HG03175 (cell line): Measurements from ENCODE around the gene GPR137C.

Source experiments
- ATAC-seq: cut with Tn5 transposase; IDR thresholded peaks from one replicate; pipeline ENCODE4 v1.9.1; 2021; ENCODE audit warnings: mild to moderate bottlenecking, moderate library complexity; ENCODE audit not compliant: unreplicated experiment

The GPR137C gene

DNA sequence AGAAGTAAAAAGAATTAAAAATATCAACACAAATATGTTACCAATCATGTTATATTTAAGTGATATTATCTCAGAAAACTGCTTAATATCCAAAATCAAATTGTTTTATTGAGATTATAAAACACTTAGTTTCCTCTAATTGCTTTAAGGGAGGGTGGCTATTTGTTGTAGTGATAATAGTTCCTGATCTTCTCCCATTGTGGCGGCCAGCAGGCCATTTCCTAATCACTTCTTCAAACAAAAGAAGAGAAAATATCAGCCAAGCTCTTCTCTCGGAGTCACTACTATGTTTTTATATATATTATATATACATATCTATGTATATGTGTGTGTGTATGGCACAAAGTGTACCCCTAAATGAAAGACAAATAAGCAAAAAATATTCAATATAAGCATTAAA lies 111.2 kb downstream of the GPR137C start:
- ATAC-seq: no peak

GRCh38 chr14:52678591-52678990 lies 126.0 kb downstream of the GPR137C start:
- peak; percentile 52 for ATAC-seq

- ATAC-seq: no peak
Observed at GRCh38 chr14:52683985-52684520, 131.4 kb downstream of the GPR137C start.

- no peak for ATAC-seq
Observed at GRCh38 chr14:52686176-52686575, 133.5 kb downstream of the GPR137C start.
